Activated naive CD4-positive, alpha-beta T cell treated with anti-CD3 and anti-CD28 coated beads, Interleukin-2, amount 10 ng/mL, durations not matched to agents 7 days and 5 days (primary cell): ENCODE data around the gene OR8G5.
"Not testable (repeated sequence)": the region's sequence is repeated elsewhere in the genome, so short reads cannot be mapped to it uniquely, and the experiment has no call there.

Experiments used
- CTCF ChIA-PET: fragments of 350-600 bp; sonication (Branson Sonifier 250); formaldehyde crosslinking; loops from one replicate; lab custom pipeline; 2021; ENCODE audit warnings: antibody characterized with exemption; lab: Charles Lee
- DNase-seq: peaks from one replicate; pipeline ENCODE4 v3.0.0-alpha.2; 2020
- H3K27ac Mint-ChIP-seq: one replicate; pipeline ENCODE4 v1.8.0; 2021; ENCODE audit warnings: mild to moderate bottlenecking, moderate library complexity, mixed read lengths
- H3K27me3 Mint-ChIP-seq: one replicate; pipeline ENCODE4 v1.8.0; 2021; ENCODE audit warnings: mild to moderate bottlenecking, mixed read lengths
- H3K36me3 Mint-ChIP-seq: one replicate; pipeline ENCODE4 v1.8.0; 2021; ENCODE audit warnings: mixed read lengths
- H3K4me1 Mint-ChIP-seq: one replicate; pipeline ENCODE4 v1.8.0; 2021; ENCODE audit warnings: mixed read lengths
- H3K4me3 Mint-ChIP-seq: one replicate; pipeline ENCODE4 v1.8.0; 2021; ENCODE audit warnings: mild to moderate bottlenecking, moderate library complexity, mixed read lengths
- H3K9me3 Mint-ChIP-seq: one replicate; pipeline ENCODE4 v1.8.0; 2021; ENCODE audit warnings: mixed read lengths

OR8G5 gene

GRCh38 chr11:124265041-124265440 is 8.9 kb downstream of the OR8G5 start:
- H3K27ac Mint-ChIP-seq, CTCF ChIA-PET, H3K4me3 Mint-ChIP-seq, DNase-seq, H3K4me1 Mint-ChIP-seq, H3K9me3 Mint-ChIP-seq, H3K27me3 Mint-ChIP-seq, H3K36me3 Mint-ChIP-seq: not testable (repeated sequence)

GRCh38 chr11:124270886-124271285 is 14.7 kb downstream of the OR8G5 start:
- H3K4me1 Mint-ChIP-seq, H3K27me3 Mint-ChIP-seq, H3K27ac Mint-ChIP-seq, H3K4me3 Mint-ChIP-seq, DNase-seq, H3K36me3 Mint-ChIP-seq, H3K9me3 Mint-ChIP-seq, CTCF ChIA-PET: not testable (repeated sequence)

- no peaks in the 10 kb centered on the region for H3K9me3 Mint-ChIP-seq
- no peak for DNase-seq
- CTCF ChIA-PET = no interaction called here
- no peaks in the 10 kb centered on the region for H3K36me3 Mint-ChIP-seq
- H3K27ac Mint-ChIP-seq = no peak overlapping the region
- H3K4me3 Mint-ChIP-seq = no peak overlapping the region
- no peaks in the 10 kb centered on the region for H3K27me3 Mint-ChIP-seq
- H3K4me1 Mint-ChIP-seq = no peaks in the 10 kb centered on the region
These were observed 17.8 kb downstream of the OR8G5 start for GRCh38 chr11:124274000-124274399.

GRCh38 chr11:124276081-124276480 is 19.9 kb downstream of the OR8G5 start:
- H3K4me1 Mint-ChIP-seq = no peaks in the 10 kb centered on the region

GRCh38 chr11:124277207-124277606 is 21.0 kb downstream of the OR8G5 start:
- no peaks in the 10 kb centered on the region for H3K27me3 Mint-ChIP-seq
- H3K9me3 Mint-ChIP-seq = no peaks in the 10 kb centered on the region
- H3K27ac Mint-ChIP-seq = no peak overlapping the region
- H3K4me3 Mint-ChIP-seq = no peak overlapping the region
- CTCF ChIA-PET = no interaction called here
- no peak for DNase-seq
- H3K36me3 Mint-ChIP-seq = no peaks in the 10 kb centered on the region
- no peaks in the 10 kb centered on the region for H3K4me1 Mint-ChIP-seq

More at GRCh38 chr11:124276081-124276480, 19.9 kb downstream of the OR8G5 start:
- H3K4me3 Mint-ChIP-seq = no peak overlapping the region
- CTCF ChIA-PET = no interaction called here
- H3K27me3 Mint-ChIP-seq = no peaks in the 10 kb centered on the region
- H3K36me3 Mint-ChIP-seq = no peaks in the 10 kb centered on the region
- no peak for DNase-seq
- H3K27ac Mint-ChIP-seq = no peak overlapping the region
- no peaks in the 10 kb centered on the region for H3K9me3 Mint-ChIP-seq

- CTCF ChIA-PET = no interaction called here
- DNase-seq = no peak
- Mint-ChIP-seq H3K9me3 (no peaks in the 10 kb centered on the region), H3K27me3 (no peaks in the 10 kb centered on the region), H3K4me3 (no peak overlapping the region), H3K4me1 (no peaks in the 10 kb centered on the region), H3K27ac (no peak overlapping the region), H3K36me3 (no peaks in the 10 kb centered on the region)
These were observed 21.6 kb downstream of the OR8G5 start for GRCh38 chr11:124277804-124278203.

GRCh38 chr11:124278261-124278660 is 22.1 kb downstream of the OR8G5 start:
- H3K4me3 Mint-ChIP-seq = no peak overlapping the region
- no peak for DNase-seq
- H3K4me1 Mint-ChIP-seq = no peaks in the 10 kb centered on the region
- H3K27me3 Mint-ChIP-seq = no peaks in the 10 kb centered on the region
- no peaks in the 10 kb centered on the region for H3K36me3 Mint-ChIP-seq
- CTCF ChIA-PET = no interaction called here
- H3K27ac Mint-ChIP-seq = no peak overlapping the region
- peaks cover 1% of the 10 kb centered on the region for H3K9me3 Mint-ChIP-seq

GRCh38 chr11:124285610-124286344 is 29.6 kb downstream of the OR8G5 start:
- Mint-ChIP-seq H3K4me3 (no peak overlapping the region), H3K36me3 (no peaks in the 10 kb centered on the region), H3K27me3 (no peaks in the 10 kb centered on the region), H3K9me3 (peaks cover 4% of the 10 kb centered on the region), H3K27ac (no peak overlapping the region), H3K4me1 (no peaks in the 10 kb centered on the region)
- no peak for DNase-seq
- CTCF ChIA-PET = no interaction called here

GRCh38 chr11:124294687-124295086 is 38.5 kb downstream of the OR8G5 start:
- DNase-seq = no peak
- no peak overlapping the region for H3K27ac Mint-ChIP-seq
- no peaks in the 10 kb centered on the region for H3K27me3 Mint-ChIP-seq
- no peaks in the 10 kb centered on the region for H3K9me3 Mint-ChIP-seq
- CTCF ChIA-PET = no interaction called here
- H3K4me3 Mint-ChIP-seq = no peak overlapping the region
- H3K36me3 Mint-ChIP-seq = no peaks in the 10 kb centered on the region
- no peaks in the 10 kb centered on the region for H3K4me1 Mint-ChIP-seq

- CTCF ChIA-PET = no interaction called here
- no peaks in the 10 kb centered on the region for H3K36me3 Mint-ChIP-seq
- no peaks in the 10 kb centered on the region for H3K4me1 Mint-ChIP-seq
- no peaks in the 10 kb centered on the region for H3K9me3 Mint-ChIP-seq
- DNase-seq = no peak
- no peak overlapping the region for H3K4me3 Mint-ChIP-seq
- no peaks in the 10 kb centered on the region for H3K27me3 Mint-ChIP-seq
- no peak overlapping the region for H3K27ac Mint-ChIP-seq
These were observed 39.8 kb downstream of the OR8G5 start for GRCh38 chr11:124296016-124296415.

GRCh38 chr11:124297921-124298320 is 41.7 kb downstream of the OR8G5 start:
- no peaks in the 10 kb centered on the region for H3K36me3 Mint-ChIP-seq
- DNase-seq = no peak
- H3K27ac Mint-ChIP-seq = no peak overlapping the region
- no peaks in the 10 kb centered on the region for H3K9me3 Mint-ChIP-seq
- no peak overlapping the region for H3K4me3 Mint-ChIP-seq
- H3K4me1 Mint-ChIP-seq = no peaks in the 10 kb centered on the region
- CTCF ChIA-PET = no interaction called here
- no peaks in the 10 kb centered on the region for H3K27me3 Mint-ChIP-seq

- no peak for DNase-seq
- Mint-ChIP-seq H3K27me3 (no peaks in the 10 kb centered on the region), H3K4me3 (no peak overlapping the region), H3K9me3 (no peaks in the 10 kb centered on the region), H3K4me1 (no peaks in the 10 kb centered on the region), H3K27ac (no peak overlapping the region), H3K36me3 (no peaks in the 10 kb centered on the region)
- CTCF ChIA-PET = no interaction called here
These were observed 45.4 kb downstream of the OR8G5 start for GRCh38 chr11:124301548-124301947.

- Mint-ChIP-seq H3K36me3 (no peaks in the 10 kb centered on the region), H3K4me3 (no peak overlapping the region), H3K4me1 (no peaks in the 10 kb centered on the region), H3K9me3 (no peaks in the 10 kb centered on the region), H3K27me3 (no peaks in the 10 kb centered on the region), H3K27ac (no peak overlapping the region)
- DNase-seq = no peak
- CTCF ChIA-PET = no interaction called here
These were observed 46.4 kb downstream of the OR8G5 start for GRCh38 chr11:124302347-124303125.

GRCh38 chr11:124307093-124307492 is 50.9 kb downstream of the OR8G5 start:
- DNase-seq = no peak
- H3K4me3 Mint-ChIP-seq = no peak overlapping the region
- no peaks in the 10 kb centered on the region for H3K4me1 Mint-ChIP-seq
- H3K9me3 Mint-ChIP-seq = no peaks in the 10 kb centered on the region
- no peaks in the 10 kb centered on the region for H3K27me3 Mint-ChIP-seq
- no peak overlapping the region for H3K27ac Mint-ChIP-seq
- H3K36me3 Mint-ChIP-seq = no peaks in the 10 kb centered on the region
- CTCF ChIA-PET = no interaction called here

GRCh38 chr11:124310721-124311120 is 54.5 kb downstream of the OR8G5 start:
- Mint-ChIP-seq H3K27me3 (no peaks in the 10 kb centered on the region), H3K9me3 (no peaks in the 10 kb centered on the region), H3K4me3 (no peak overlapping the region), H3K36me3 (no peaks in the 10 kb centered on the region), H3K4me1 (no peaks in the 10 kb centered on the region), H3K27ac (no peak overlapping the region)
- CTCF ChIA-PET = no interaction called here
- no peak for DNase-seq
